Colon (tissue), 2 donors: ENCODE measurements around the gene OR2T29.
A peak's percentile ranks its signal among the peaks of the same experiment; 100 is the strongest.

Experiments
- FAIRE-seq: peaks from 2 replicates; lab custom pipeline; 2012; peaks lifted over from hg19 to GRCh38; lab: Jason Lieb, UNC
- donor health status: control.
- donor health status: control.

The OR2T29 gene

DNA sequence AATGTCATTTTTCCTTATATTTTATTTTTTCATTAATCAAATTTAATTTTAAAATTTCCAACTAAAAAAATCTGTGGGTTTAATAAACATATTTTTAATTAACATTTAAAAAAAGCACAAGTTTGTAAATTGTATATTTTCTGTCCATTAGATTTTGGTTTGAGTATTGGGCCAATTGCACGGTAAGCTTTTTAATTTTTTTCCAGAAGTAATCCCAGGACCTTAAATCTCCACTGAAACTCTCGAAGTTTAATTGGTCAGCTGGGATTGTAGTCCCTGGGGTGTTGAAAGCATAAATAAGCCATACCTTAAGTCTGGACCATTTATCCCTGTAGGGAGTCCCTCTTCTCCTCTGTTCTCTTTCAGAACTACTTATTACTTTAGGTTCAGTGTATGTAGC, 54.8 kb downstream of the OR2T29 start, which contains the start of gene OR2G6:
OR2G6 (plus strand) TSS at position 301 of the 400 bp plus-strand sequence. CDS start 13,574 bp downstream, outside the sequence.
- peak; percentile 83 for FAIRE-seq
